GM10248 (cell line): ENCODE results near the gene KIRREL3.

Source experiments
- CTCF ChIA-PET: fragments of 300-600 bp; sonication (Branson Sonifier 250); formaldehyde crosslinking; extraction: SDS; loops from one replicate; lab custom pipeline; 2021; ENCODE audit warnings: antibody characterized with exemption; lab: Yijun Ruan, JAX
- POLR2A ChIA-PET: fragments of 350-650 bp; sonication (Branson Sonifier 250); formaldehyde crosslinking; extraction: SDS; loops from one replicate; lab custom pipeline; 2020; ENCODE audit warnings: antibody characterized with exemption; lab: Yijun Ruan, JAX
- DNase-seq: peaks from one replicate; pipeline ENCODE4 v3.0.0; 2012; ENCODE audit errors: extremely low spot score
- CTCF ChIP-seq: IDR thresholded peaks from 2 replicates; pipeline ENCODE4 v1.5.1; 2012; ENCODE audit warnings: mild to moderate bottlenecking, low read depth; ENCODE audit errors: extremely low read depth, missing control alignments, control extremely low read depth

The KIRREL3 gene

GRCh38 chr11:126683766-126684728 is 316.5 kb downstream of the KIRREL3 start:
- ChIA-PET POLR2A (no interaction called here), CTCF (no interaction called here)
- TF ChIP-seq CTCF: no peak
- DNase-seq: no peak

- no peak for TF ChIP-seq CTCF
- POLR2A ChIA-PET: no interaction called here
- DNase-seq: no peak
- CTCF ChIA-PET: no interaction called here
Measured at GRCh38 chr11:126682590-126682989, 318.0 kb downstream of the KIRREL3 start.

DNA sequence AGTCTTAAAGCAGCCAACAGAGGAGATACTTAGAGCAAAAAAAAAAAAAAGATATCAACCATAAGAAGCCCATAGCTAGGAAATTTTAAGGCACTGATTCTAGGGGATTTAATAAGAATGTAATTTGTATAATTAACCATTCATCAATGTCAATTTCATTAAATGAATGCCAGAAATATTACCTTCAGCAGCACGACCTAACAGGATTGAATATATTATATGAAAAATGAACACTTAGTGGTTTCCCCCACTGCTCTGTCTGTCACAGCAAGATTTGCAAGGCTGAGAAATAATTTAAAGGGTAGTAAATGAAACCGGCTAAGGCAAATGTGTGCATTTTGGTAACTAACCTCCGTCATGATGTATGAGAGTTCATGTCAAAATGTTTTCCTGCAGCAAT is 319.9 kb downstream of the KIRREL3 start:
- POLR2A ChIA-PET: no interaction called here
- CTCF ChIA-PET: no interaction called here
- DNase-seq: no peak

GRCh38 chr11:126680131-126680530 is 320.4 kb downstream of the KIRREL3 start:
- ChIA-PET POLR2A (no interaction called here), CTCF (no interaction called here)
- DNase-seq: no peak
- TF ChIP-seq CTCF: no peak

More for the DNA sequence above, 319.9 kb downstream of the KIRREL3 start:
- TF ChIP-seq CTCF: no peak

GRCh38 chr11:126679033-126679432 is 321.5 kb downstream of the KIRREL3 start:
- ChIA-PET POLR2A (no interaction called here), CTCF (interaction anchor here (0.7 to 1.1 kb wide), 2 partner anchors 16 to 38 kb away, joined by 3 to 4 read pairs; no protein-coding TSS in a partner anchor)
- no peak for TF ChIP-seq CTCF
- no peak for DNase-seq

DNA sequence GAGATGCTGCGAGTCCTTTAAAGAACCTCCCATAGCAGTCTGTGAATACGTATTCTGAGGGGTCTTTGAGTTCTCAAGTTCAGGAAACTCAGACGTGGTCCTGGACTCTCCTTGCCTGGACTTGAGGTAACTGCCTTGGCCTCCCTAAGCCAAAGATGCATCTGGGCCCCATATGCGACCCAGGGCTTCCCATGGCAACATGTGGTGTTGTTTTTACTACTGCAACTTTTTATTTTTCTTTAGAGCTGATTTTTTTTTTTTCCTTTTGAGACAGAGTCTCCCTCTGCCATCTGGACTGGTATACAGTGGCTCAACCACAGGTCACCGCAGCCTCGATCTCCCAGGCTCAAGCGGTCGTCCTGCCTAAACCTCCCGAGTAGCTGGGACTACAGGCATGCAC is 324.0 kb downstream of the KIRREL3 start:
- ChIA-PET CTCF (interaction anchor here (0.9 to 2.2 kb wide), 2 partner anchors 12 to 40 kb away, joined by 3 to 5 read pairs; no protein-coding TSS in a partner anchor), POLR2A (no interaction called here)
- DNase-seq: no peak

More for the DNA sequence above, 324.0 kb downstream of the KIRREL3 start:
- TF ChIP-seq CTCF: no peak
